A204.1 (cell line): ENCODE results near the gene CHCHD1.
"Not testable (repeated sequence)": the region's sequence is repeated elsewhere in the genome, so short reads cannot be mapped to it uniquely, and the experiment has no call there.

Experiments
- FAIRE-seq: peaks from 2 replicates; lab custom pipeline; 2012; peaks lifted over from hg19 to GRCh38; lab: Jason Lieb, UNC

The CHCHD1 gene

GRCh38 chr10:73813333-73813732 is 31.5 kb downstream of the CHCHD1 start:
- FAIRE-seq, result no peak

GRCh38 chr10:73814276-73814895 is 32.5 kb downstream of the CHCHD1 start:
- FAIRE-seq, result no peak

- FAIRE-seq, result no peak
Observed at GRCh38 chr10:73814896-73815718, 33.3 kb downstream of the CHCHD1 start.

GRCh38 chr10:73815719-73816030 is 33.8 kb downstream of the CHCHD1 start:
- no peak for FAIRE-seq

- no peak for FAIRE-seq
Observed at GRCh38 chr10:73816917-73817729, 35.3 kb downstream of the CHCHD1 start.

GRCh38 chr10:73817826-73818225 is 36.0 kb downstream of the CHCHD1 start:
- no peak for FAIRE-seq

GRCh38 chr10:73818402-73818801 is 36.6 kb downstream of the CHCHD1 start:
- FAIRE-seq, result no peak

GRCh38 chr10:73819081-73819480 is 37.2 kb downstream of the CHCHD1 start:
- no peak for FAIRE-seq

GRCh38 chr10:73819513-73820093 is 37.8 kb downstream of the CHCHD1 start:
- FAIRE-seq, result no peak

- FAIRE-seq, result no peak
Observed at GRCh38 chr10:73823391-73823790, 41.5 kb downstream of the CHCHD1 start.

GRCh38 chr10:73824146-73824725 is 42.4 kb downstream of the CHCHD1 start:
- no peak for FAIRE-seq

GRCh38 chr10:73827346-73828089 is 45.7 kb downstream of the CHCHD1 start:
- no peak for FAIRE-seq

GRCh38 chr10:73828161-73828560 is 46.3 kb downstream of the CHCHD1 start:
- FAIRE-seq, result no peak

GRCh38 chr10:73829090-73829489 is 47.2 kb downstream of the CHCHD1 start:
- not testable (repeated sequence) for FAIRE-seq
